Nucleus accumbens (tissue), 56 donors: ENCODE measurements around the gene RAB3D.
"Not testable (repeated sequence)": the region's sequence is repeated elsewhere in the genome, so short reads cannot be mapped to it uniquely, and the experiment has no call there.

ENCODE experiments used
- DNase-seq, 56 donors: peaks; one replicate each; lab custom pipeline; 2025; lab: John Stamatoyannopoulos, UW

Gene RAB3D

DNA sequence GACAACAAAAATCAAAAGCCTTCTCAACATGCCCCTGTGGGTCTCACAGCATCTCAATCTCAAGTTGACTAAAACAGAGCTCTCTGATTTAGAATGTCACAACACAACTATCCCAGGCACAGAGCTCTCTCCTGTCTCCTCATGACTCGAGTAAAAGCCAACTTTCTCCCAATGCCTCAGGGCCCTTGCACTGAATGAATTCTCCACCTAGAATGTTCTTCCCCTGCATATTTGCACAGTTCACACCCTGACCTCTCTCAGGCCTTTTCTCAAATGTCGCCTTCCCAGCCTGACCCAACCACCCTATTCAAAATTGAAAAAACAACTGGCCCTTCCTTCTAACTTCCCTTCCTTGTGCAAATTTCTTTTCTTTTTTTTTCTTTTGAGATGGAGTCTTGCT lies 31.3 kb upstream of the RAB3D start:
- no peak for DNase-seq

DNA sequence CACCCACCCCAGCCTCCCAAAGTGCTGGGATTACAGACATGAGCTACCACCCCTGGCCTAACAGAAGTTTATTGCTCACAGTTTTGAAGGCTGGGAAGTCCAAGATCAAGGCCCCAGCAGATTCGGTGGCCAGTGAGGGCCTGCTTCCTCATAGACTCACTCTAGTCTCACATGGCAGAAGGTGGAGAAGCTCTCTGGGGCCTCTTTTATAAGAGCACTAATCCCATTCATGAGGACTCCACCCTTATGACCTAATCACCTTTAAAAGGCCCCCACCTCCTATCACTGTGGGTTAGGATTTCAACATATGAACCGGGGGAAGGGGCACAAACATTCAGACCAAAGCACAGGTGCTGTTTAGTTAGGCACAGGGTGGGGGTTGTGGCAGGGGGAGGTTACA lies 28.1 kb upstream of the RAB3D start:
- no peak for DNase-seq

DNA sequence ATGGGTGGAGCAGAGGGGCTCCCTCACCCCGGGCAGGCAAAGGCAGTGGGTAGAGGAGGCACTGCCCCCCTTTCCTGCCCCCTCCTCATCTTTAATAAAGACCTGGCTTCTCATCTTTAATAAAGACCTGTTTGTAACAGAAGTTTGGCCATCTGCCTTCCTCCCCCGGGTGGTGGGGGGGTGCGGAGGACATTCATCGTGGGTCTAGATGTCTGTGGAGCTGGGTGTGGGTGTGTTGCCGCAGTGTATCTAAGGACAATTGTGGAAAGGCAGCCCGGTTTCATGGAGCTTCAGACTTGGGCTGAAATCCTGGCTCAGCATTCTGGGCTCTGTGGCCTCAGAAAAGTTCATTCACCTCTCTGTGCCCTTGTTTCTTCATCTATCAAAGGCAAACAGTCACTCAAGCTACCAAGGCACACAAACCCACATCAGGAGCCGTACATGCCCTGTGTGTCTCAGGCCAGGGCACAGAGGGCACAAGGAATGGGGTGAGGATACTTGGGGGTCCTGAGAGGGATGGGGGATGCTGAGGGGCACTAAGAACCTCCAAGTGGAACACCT lies 26.2 kb upstream of the RAB3D start:
- DNase-seq, result no peak

DNA sequence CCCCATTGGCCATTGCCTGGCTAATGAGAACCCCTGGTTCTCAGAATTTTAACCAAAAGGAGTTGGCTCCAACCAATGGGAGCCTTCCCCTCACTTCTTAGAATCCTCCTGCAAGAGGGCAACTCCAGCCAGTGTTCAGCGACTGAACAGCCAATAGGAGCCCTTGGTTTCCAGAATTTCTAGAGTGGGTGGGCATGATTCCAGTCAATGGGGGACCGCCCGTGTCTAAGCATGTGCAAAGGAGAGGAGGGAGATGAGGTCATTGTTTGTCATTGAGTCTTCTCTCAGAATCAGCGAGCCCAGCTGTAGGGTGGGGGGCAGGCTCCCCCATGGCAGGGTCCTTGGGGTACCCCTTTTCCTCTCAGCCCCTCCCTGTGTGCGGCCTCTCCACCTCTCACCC lies 25.5 kb upstream of the RAB3D start:
- DNase-seq, result peak in 18 of 56 donors; percentile 3 to 57 (median 20)

DNA sequence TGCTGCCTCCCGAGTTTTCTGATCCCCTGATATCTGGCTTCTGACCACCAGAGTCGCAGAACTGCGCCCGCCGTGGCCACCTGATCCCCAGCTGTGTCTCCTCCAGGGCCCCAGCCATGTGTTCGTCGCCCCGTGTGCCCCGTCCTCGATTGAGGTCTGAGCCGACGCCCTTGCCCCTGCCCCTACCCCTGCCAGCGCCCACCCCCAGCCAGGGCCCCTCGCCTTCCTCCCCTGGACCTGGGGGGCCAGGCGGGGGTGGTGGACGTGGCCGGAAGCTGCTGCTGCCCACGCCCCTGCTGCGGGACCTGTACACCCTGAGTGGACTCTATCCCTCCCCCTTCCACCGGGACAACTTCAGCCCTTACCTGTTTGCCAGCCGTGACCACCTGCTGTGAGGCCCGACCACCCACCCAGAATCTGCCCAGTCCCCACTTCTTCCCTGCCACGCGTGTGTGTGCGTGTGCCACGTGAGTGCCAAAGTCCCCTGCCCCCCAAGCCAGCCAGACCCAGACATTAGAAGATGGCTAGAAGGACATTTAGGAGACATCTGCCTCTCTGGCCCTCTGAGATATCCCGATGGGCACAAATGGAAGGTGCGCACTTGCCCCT lies 24.9 kb upstream of the RAB3D start:
- DNase-seq, result no peak

DNA sequence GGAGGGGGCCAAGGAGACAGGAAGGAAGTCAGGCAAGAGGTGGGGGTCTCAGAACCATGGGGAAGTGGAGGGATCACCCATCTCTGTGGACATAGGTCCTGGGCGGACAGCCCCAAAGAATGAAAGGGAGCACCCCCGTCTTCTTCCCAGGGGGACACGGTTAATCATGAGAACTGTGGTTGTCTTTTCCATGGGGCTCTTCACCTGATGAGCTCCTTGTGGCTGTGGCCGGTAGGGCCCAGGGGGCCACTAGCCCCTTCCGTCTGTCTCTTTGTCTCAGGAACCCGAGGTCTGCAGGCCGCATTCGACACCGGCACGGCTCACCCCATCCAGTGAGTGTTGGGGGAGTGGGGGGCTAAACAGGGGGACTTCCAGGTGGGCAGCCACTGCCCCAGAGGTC lies 24.4 kb upstream of the RAB3D start:
- DNase-seq, result no peak

DNA sequence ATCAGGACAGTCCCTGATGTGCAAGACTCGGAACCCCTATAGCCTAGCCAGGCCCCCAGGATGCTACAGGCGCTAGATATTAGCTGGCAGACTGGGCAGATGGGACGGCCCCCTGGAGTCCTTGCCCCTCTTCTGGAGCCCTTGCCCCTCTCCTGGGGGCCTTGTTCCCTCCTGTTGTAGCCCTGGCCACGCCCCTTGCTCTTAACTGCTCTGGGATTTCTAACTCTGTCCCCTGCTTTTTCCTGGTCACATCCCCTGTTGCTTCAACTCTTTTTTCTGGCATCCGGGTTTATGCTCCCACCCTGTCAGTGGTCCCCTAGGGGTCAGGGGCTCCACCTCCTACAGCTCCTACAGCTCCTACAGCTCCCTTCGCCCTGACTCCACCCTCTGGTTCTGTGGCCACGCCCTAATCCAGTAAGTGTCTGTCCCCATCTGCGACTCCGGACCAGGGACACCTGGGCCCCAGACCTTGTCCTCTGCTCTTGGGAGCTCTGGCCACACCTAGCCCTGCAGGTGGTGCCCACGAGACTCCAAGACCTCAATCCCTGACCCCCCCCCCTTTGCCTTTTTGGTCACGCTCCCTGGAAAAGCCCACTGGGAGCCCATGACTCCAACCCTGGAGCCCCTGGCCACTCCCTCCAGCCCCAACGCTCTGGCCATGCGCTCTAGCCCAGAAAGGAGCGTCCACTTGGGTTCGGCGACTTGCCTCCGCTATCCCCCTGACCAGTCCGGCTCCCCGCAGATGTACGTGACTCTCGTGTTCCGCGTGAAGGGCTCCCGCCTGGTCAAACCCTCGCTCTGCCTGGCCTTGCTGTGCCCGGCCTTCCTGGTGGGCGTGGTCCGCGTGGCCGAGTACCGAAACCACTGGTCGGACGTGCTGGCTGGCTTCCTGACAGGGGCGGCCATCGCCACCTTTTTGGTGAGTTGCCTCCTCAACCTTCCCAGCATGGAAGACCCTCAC lies 22.6 kb upstream of the RAB3D start:
- no peak for DNase-seq

DNA sequence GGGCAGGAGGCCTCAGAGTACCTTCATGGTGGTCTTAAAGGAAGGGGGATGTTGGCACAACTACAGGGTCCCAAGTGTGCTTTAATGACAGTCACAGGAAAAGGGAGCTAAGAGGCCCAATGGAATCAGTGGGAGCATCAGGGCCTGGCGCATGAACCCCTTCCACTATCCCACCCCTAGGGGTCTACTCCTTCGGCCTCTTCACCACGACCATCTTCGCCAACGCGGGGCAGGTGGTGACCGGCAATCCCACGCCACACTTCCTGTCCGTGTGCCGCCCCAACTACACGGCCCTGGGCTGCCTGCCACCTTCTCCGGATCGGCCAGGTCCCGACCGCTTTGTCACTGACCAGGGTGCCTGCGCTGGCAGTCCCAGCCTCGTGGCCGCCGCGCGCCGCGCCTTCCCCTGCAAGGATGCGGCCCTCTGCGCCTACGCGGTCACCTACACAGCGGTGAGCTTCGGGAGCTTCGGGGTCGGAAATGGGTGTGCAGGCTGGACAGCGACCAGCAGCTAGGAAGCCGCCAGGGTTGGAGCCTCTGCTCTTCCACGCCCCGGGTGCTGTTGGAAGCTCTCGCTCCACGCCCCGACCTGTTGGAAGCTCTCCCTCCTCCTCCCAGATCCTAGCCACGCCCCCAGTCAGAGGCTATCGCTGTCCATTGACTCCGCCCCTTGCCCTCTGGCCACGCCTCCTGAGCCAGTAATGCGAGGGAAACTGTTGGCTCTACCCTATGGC lies 21.7 kb upstream of the RAB3D start:
- peak in 1 of 56 donors; percentile 20 for DNase-seq

DNA sequence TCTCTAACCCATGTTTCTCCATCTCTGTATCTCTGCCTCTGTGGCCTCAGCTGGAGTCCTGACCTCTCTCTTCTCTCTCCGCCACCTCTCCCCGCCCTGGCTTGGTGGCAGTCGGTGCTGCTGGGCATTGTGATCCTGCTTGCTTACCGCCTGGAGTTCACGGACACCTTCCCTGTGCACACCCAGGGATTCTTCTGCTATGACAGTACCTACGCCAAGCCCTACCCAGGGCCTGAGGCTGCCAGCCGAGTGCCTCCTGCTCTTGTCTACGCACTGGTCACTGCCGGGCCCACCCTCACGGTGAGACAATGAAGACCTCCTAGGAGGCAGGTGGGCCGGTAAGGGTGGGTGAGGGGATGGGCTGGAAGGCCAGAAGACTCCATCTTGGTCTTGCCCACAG lies 20.0 kb upstream of the RAB3D start:
- DNase-seq, result no peak

DNA sequence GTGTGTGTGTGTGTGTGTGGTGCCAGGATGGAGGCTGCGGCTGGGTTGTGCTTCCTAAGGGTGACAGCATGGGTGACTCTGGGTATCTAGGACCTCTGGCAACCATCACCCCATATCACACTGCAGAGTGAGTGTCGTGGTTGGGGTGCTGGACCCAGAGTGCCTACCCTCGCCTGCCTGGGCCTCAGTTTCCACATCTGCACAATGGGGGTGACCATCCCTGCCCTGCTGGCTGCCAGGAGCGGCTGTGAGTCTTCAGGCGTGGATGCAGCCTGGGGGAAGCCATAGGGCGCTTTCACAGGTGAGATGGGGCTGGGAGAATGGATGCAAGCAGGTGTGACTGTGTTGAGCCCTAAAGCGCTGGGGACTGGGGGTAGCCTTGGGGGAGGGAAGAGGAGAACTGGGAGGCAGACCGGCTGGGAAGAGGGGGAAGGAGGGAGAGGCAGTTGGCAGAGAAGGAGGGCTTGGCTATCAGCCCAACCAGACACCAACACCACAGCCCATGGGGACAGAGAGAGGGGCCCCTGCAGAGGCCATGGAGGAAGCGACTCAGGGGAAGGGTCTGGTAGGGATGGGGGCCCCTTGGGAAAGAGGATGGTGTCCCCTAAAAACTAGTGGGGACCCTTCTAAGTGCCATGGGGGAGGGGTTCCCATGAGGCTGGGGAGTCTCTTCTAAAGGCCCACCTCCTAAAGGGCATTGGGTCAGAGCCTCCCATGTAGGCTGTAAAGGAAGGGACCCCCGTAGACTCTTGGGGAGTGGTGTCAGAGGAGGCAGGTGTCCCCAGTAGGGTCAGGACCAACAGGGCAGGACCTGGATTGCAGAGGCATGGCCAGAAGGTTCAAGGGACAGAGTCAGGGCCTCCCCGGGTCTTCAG lies 17.5 kb upstream of the RAB3D start:
- no peak for DNase-seq

DNA sequence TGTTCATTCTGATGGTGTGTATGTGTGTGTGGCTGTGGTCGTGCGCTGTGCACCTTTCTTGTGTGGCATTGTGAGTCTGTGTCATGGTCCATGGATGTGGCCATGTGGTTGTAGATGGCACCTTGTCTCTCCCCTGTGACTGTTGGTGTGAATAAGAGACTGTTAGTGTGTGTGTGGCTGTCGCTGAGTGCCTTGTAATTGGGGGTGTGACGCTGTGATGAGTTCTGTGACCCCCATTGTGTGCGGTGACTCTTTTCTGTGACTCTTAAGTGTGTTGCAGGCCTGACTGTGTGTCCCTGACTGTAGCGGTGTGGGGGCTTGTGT lies 16.6 kb upstream of the RAB3D start:
- DNase-seq, result peak in 1 of 56 donors; percentile 6

DNA sequence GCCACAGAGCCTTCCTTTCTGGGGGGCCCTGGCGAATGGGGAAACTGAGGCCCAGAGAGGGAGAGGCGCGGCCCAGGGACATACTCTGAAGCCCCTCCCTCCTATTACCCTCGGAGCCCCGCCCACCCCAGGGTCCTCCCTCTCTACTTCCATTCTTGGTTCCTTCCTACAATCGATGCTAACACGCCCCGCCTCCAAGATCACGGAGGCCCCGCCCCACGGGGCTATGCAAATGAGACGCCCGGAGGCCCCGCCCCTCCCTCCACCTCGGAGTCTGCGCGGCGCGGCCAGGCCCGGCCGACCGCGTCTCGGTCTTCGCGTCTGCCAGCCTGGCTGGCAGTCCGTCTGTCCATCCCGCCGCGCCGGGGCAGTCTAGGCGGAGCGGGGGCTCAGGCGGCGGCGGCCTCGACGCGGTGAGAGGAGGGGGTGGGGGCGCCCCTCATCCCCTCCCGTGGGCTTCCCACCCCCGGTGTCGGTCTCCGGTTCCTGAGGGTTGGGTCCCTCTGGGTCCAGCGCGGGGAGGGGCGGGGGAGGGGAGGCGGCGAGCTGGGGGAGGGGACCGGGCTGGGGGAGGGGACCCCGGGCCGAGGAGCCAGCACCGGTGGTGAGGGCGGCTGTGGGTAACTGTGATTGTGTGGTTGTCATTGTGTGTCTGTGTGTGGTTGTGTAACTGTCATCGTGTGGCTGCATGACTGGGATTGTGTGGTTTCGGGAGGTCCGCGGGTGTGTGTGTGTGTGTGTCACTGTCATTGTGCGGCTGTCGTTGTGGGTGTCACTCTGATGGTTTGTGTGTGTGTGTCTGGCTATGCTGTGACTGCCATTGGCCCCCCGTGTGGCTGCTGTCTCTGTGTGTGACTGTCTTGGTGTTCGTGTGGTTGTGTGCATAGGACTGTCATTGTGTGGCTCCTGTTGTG lies 16.0 kb upstream of the RAB3D start, which contains the start of gene PLPPR2:
Gene PLPPR2 (plus strand): TSS at position 273 of the 914 bp plus-strand sequence. CDS start 2,242 bp downstream, outside the sequence.
- peak in 55 of 56 donors; percentile 26 to 95 (median 79) for DNase-seq

DNA sequence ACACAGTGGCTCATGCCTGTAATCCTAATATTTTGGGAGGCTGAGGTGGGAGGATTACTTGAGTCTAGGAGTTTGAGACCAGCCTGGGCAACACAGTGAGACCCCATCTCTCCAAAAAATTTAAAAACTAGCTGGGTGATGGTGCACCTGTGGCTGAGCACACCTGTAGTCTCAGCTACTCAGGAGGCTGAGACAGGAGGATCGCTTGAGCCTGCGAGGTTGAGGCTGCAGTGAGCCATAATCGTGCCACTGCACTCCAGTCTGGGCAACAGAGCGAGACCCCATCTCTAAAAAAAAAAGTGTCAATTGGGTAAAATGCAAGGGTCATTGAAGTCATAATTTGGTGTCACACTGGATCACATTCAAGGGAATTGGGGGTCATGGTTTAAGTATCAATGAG lies 14.6 kb upstream of the RAB3D start:
- DNase-seq, result not testable (repeated sequence)

DNA sequence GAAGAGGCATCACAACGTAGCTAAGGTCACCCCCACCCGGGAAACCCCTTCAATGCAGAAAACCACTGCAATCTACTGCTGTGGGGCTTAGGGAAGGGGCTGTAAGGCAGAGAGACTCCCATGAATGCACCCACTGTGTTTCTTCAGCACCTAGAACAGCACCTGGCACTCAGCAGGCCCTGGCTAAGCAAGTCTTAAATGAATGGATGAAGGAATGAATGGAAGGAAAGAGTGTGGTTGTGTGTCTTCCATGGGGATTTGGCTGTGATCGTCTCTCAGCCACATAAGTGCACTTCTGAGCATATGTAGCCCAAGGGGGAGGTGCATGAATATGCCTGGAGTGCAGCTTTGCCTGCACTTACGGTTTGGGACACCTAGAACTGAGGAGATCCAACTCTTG lies 9.7 kb upstream of the RAB3D start:
- no peak for DNase-seq

DNA sequence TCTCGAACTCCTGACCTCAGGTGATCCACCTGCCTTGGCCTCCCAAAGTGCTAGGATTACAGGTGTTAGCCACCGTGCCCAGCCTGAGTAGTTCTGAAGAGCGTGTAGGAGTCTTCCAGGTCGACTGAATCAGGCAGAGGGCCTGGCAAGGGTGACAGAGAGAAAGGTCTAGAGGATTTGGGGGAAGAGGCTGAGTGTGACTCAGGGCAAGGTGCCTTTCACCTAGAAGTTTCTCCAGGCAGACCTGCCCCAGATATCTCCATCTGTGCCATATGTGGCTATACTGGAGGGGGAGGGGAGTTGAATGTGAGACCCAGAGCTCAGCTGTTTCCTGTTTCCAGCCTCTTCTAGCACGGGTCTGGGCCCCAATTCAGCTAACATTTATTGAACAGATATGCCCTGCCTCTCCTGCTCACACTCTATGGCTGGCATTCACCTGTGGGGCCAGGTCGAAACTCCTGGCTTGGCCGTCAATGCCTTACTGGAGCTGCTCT lies 8.1 kb upstream of the RAB3D start:
- DNase-seq, result no peak

DNA sequence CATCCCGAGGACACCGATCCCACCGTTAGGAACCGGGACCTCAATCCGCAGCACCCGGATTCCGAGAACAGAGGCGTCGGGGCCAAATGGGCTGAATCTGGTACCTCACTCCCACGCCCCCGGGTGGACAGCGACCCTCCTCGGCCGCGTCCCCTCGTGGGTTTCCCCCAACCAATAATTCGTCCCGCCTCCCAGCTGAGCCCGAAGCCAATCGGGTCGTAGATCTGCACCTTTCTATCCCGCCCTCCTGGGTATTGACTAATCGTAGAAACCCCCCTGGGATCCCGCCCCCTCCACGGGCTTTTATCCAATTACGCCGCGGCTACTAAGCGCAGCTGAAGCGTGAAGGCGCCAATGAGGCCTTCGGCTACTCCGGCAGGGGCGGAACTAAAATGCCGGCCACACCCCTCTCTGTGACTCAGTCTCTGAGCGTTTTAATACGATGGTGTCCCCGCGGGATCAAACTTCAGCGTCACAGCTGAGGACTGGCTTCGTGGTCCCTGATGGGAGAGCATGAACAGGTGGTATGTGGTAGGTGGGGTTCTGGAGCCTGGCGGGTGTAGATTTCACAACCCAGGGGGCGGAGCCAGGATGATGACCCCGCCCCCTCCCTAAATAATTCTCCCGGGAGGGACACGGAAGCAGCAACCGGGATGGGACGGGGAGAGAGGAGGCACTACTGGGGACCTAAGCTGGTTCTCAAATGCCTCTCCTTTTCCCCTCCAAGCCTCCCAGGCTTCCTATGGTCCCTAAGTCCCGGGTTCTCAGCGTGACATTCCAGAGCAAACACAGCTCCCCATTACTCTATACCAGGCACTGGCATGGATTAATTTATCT lies 6.9 kb upstream of the RAB3D start, which contains the start of the genes CCDC159 and TMEM205:
Gene CCDC159 (plus strand): TSS at position 416 of the 837 bp plus-strand sequence. CDS start 88 bp downstream, at position 504.
Gene TMEM205 (minus strand): TSS at position 165 of the 837 bp plus-strand sequence. CDS start 649 bp downstream, outside the sequence.
- DNase-seq, result peak; percentile 69 to 99 (median 98)

DNA sequence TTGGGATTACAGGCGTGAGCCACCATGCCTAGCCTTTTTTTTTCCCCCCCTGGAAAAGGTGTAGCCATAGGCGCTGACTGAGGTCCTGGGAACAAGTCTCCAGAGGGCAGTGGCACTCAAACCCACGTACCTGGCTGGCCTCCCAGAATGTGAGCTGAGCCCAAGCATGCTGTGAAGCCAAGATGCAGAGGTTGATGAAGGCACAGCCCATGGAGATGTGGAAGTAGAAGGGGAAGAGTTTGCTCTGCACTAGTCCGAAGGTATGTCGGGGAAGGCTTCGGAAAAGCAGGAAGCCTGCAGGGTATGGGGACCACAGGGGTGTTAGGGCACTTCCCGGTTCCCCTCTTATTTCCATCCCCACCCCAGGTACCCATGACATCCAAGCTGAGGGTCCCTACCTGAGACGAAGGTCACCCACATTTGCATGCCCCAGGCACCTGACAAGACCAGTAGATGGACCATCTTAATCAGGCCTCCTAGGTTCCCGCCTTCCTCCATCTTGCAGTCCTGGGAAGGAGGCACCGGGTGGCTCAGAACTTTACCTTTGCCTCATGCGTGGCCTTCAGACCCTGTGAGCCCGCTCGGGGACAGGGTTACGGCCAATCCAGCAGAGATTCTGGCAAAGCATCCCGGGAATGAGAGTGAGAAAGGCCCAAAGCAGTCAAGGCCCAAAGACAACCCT lies 5.8 kb upstream of the RAB3D start:
- peak in 3 of 56 donors; percentile 7 to 29 (median 15) for DNase-seq
